GM12872 (cell line): ENCODE results near the gene RPS19.

Source experiments
- CTCF ChIP-seq: IDR thresholded peaks from 3 replicates; pipeline ENCODE4 v1.5.1; 2011; ENCODE audit warnings: low read depth, mild to moderate bottlenecking, low read length, moderate library complexity; ENCODE audit not compliant: insufficient read depth

Gene RPS19

GRCh38 chr19:41889896-41890295 is 29.8 kb downstream of the RPS19 start:
- no peak for TF ChIP-seq CTCF

- TF ChIP-seq CTCF, result no peak
Observed at GRCh38 chr19:41890936-41891335, 30.9 kb downstream of the RPS19 start.

- TF ChIP-seq CTCF, result no peak
Observed at GRCh38 chr19:41892173-41892902, 32.3 kb downstream of the RPS19 start.

- TF ChIP-seq CTCF, result peak; percentile 42; the same call in 2 of the 3 replicates
Observed at GRCh38 chr19:41893899-41894298, 33.8 kb downstream of the RPS19 start.

GRCh38 chr19:41894350-41894749 is 34.3 kb downstream of the RPS19 start:
- TF ChIP-seq CTCF, result no peak

- peak; percentile 56; the same call in 2 of the 3 replicates for TF ChIP-seq CTCF
Observed at GRCh38 chr19:41895745-41896580, 35.9 kb downstream of the RPS19 start.

GRCh38 chr19:41896581-41896942 is 36.5 kb downstream of the RPS19 start:
- TF ChIP-seq CTCF, result no peak
